Endodermal cell (in vitro differentiated cells): Measurements from ENCODE around the gene CNGA4. TPM values are rescaled to one million over a fixed set of nuclear protein-coding genes. Genes with fewer than 3 reads are reported as not detected.

Source experiments
- DNase-seq: peaks from one replicate; pipeline ENCODE4 v3.0.0-alpha.2; 2017
- H3K27ac ChIP-seq: 2 replicates; pipeline ENCODE4 v1.5.1; 2013; ENCODE audit warnings: mild to moderate bottlenecking, low read depth, low read length, moderate library complexity
- H3K27me3 ChIP-seq: 2 replicates; pipeline ENCODE4 v1.6.1; 2013; ENCODE audit warnings: mild to moderate bottlenecking, low read length, moderate library complexity; ENCODE audit not compliant: insufficient read depth, control insufficient read depth, poor library complexity, severe bottlenecking
- H3K36me3 ChIP-seq: 2 replicates; pipeline ENCODE4 v1.7.0; 2013; ENCODE audit warnings: mild to moderate bottlenecking, low read length, moderate library complexity; ENCODE audit not compliant: control insufficient read depth, insufficient read depth
- H3K4me1 ChIP-seq: one replicate; pipeline ENCODE4 v1.7.0; 2013; ENCODE audit warnings: low read length; ENCODE audit not compliant: control insufficient read depth, insufficient read depth
- H3K4me3 ChIP-seq: 2 replicates; pipeline ENCODE4 v1.5.1; 2013; ENCODE audit warnings: mild to moderate bottlenecking, low read length, moderate library complexity
- H3K9ac ChIP-seq: 2 replicates; pipeline ENCODE4 v1.6.1; 2013; ENCODE audit warnings: mild to moderate bottlenecking, low read length, moderate library complexity; ENCODE audit not compliant: poor library complexity, severe bottlenecking; ENCODE audit errors: extremely low read depth
- H3K9me3 ChIP-seq: 2 replicates; pipeline ENCODE4 v1.6.1; 2013; ENCODE audit warnings: mild to moderate bottlenecking, low read length, moderate library complexity; ENCODE audit not compliant: control insufficient read depth
- H3K27ac Mint-ChIP-seq: 2 replicates; pipeline ENCODE4 v1.8.0; 2020; ENCODE audit warnings: mixed read lengths
- H3K27me3 Mint-ChIP-seq: 2 replicates; pipeline ENCODE4 v1.8.0; 2021; ENCODE audit warnings: mild to moderate bottlenecking, mixed read lengths; ENCODE audit not compliant: insufficient read depth
- H3K36me3 Mint-ChIP-seq: 2 replicates; pipeline ENCODE4 v1.8.0; 2020; ENCODE audit warnings: low read depth, mixed read lengths
- H3K4me1 Mint-ChIP-seq: 2 replicates; pipeline ENCODE4 v1.8.0; 2020; ENCODE audit warnings: mixed read lengths
- H3K4me3 Mint-ChIP-seq: 2 replicates; pipeline ENCODE4 v1.8.0; 2020; ENCODE audit warnings: mild to moderate bottlenecking, moderate library complexity, mixed read lengths
- H3K9me3 Mint-ChIP-seq: 2 replicates; pipeline ENCODE4 v1.8.0; 2020; ENCODE audit warnings: mild to moderate bottlenecking, mixed read lengths
- WGBS, 2 experiments: methylation state at CpG; one replicate each; pipeline versions ENCODE4 v1.1.5 to v1.1.7; 2013; ENCODE audit warnings: missing lambda C conversion rate in 2 of 2, mixed read lengths in 1 of 2; ENCODE audit not compliant: insufficient coverage in 1 of 2, insufficient read length in 1 of 2; 5-methylcytosine and 5-hydroxymethylcytosine counted together
- total RNA-seq, 2 donors: library from RNA; stranded (reverse); fragmentation: NEBNext Ultra II Directional in 1 of 2; extraction: Animal tissue kit (Norgen Biotek cat#: 25700) in 1 of 2; gene quantifications; 2 replicates in 1 of 2; 3 replicates in 1 of 2; pipeline ENCODE4 v1.2.1, GENCODE V29; 2021
- TF ChIP-seq, protein P1 (sequence below): fragments of 200-600 bp; sonication (generic); conservative IDR thresholded peaks from 2 replicates; pipeline ENCODE4 v1.5.0; 2021; ENCODE audit warnings: antibody characterized with exemption, mild to moderate bottlenecking

The CNGA4 gene
- total RNA-seq, 2 donors from 2014 or later: 1.7 to 4.3 TPM

DNA sequence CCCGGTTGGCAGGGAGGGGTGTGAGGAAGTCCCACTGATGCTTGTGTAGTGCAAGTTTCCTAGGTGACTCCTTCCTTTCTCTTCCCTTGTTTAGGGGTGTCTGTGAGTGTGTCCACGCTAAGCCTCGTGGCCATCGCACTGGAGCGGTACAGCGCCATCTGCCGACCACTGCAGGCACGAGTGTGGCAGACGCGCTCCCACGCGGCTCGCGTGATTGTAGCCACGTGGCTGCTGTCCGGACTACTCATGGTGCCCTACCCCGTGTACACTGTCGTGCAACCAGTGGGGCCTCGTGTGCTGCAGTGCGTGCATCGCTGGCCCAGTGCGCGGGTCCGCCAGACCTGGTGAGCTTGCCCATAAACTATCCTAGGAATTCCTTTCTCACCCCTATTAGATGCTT is 31.1 kb downstream of the CNGA4 start:
- 93 to 97% methylated on average over 21 to 24 of the region's 24 CpGs for WGBS, 2 experiments
- H3K4me1 ChIP-seq: peaks cover 20% of the 10 kb centered on the region
- Mint-ChIP-seq H3K4me1 (peaks cover 41% of the 10 kb centered on the region), H3K27ac (no peak overlapping the region), H3K36me3 (peaks cover 44% of the 10 kb centered on the region), H3K4me3 (no peak overlapping the region), H3K27me3 (no peaks in the 10 kb centered on the region), H3K9me3 (peaks cover 7% of the 10 kb centered on the region)
- no peak overlapping the region for H3K9ac ChIP-seq
- H3K27ac ChIP-seq: no peak overlapping the region
- TF ChIP-seq, protein P1, sequence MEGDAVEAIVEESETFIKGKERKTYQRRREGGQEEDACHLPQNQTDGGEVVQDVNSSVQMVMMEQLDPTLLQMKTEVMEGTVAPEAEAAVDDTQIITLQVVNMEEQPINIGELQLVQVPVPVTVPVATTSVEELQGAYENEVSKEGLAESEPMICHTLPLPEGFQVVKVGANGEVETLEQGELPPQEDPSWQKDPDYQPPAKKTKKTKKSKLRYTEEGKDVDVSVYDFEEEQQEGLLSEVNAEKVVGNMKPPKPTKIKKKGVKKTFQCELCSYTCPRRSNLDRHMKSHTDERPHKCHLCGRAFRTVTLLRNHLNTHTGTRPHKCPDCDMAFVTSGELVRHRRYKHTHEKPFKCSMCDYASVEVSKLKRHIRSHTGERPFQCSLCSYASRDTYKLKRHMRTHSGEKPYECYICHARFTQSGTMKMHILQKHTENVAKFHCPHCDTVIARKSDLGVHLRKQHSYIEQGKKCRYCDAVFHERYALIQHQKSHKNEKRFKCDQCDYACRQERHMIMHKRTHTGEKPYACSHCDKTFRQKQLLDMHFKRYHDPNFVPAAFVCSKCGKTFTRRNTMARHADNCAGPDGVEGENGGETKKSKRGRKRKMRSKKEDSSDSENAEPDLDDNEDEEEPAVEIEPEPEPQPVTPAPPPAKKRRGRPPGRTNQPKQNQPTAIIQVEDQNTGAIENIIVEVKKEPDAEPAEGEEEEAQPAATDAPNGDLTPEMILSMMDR: peak; percentile 60
- peaks cover 5% of the 10 kb centered on the region for H3K9me3 ChIP-seq
- H3K27me3 ChIP-seq: no peaks in the 10 kb centered on the region
- peaks cover 52% of the 10 kb centered on the region for H3K36me3 ChIP-seq
- DNase-seq: peak; percentile 64
- no peak overlapping the region for H3K4me3 ChIP-seq

- Histone ChIP-seq H3K36me3 (peaks cover 45% of the 10 kb centered on the region), H3K27me3 (no peaks in the 10 kb centered on the region), H3K4me3 (no peak overlapping the region), H3K9ac (no peak overlapping the region), H3K9me3 (peaks cover 12% of the 10 kb centered on the region), H3K4me1 (peaks cover 18% of the 10 kb centered on the region), H3K27ac (no peak overlapping the region)
- H3K4me3 Mint-ChIP-seq: peak overlapping the region; percentile 7
- no peaks in the 10 kb centered on the region for H3K27me3 Mint-ChIP-seq
- TF ChIP-seq, protein P1: no peak
- WGBS, 2 experiments: 95 to 97% methylated on average over 28 to 41 of the region's 41 CpGs
- peaks cover 51% of the 10 kb centered on the region for H3K36me3 Mint-ChIP-seq
- H3K4me1 Mint-ChIP-seq: peaks cover 35% of the 10 kb centered on the region
- peaks cover 13% of the 10 kb centered on the region for H3K9me3 Mint-ChIP-seq
- H3K27ac Mint-ChIP-seq: no peak overlapping the region
- DNase-seq: peak; percentile 38
Observed at GRCh38 chr11:6270584-6271246, 31.8 kb downstream of the CNGA4 start.

DNA sequence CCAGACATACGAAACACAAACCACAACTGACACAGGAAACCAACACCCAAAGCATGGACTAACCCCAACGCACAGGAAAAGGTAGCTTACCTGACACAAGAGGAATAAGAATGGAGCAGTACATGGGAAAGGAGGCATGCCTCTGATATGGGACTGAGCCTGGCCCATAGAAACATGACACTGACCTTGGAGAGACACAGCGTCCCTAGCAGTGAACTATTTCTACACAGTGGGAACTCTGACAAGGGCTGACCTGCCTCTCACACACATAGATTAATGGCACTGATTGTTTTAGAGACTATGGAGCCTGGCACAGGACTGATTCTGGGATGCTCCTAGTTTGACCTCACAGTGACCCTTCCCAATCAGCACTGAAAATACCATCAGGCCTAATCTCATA is 32.7 kb downstream of the CNGA4 start:
- H3K27me3 Mint-ChIP-seq: no peaks in the 10 kb centered on the region
- no peak overlapping the region for H3K27ac ChIP-seq
- peaks cover 14% of the 10 kb centered on the region for H3K4me1 ChIP-seq
- TF ChIP-seq, protein P1: no peak
- no peak overlapping the region for H3K9ac ChIP-seq
- peaks cover 21% of the 10 kb centered on the region for H3K9me3 ChIP-seq
- WGBS, 2 experiments: 80 to 90% methylated on average over 1 to 3 of the region's 3 CpGs
- peaks cover 56% of the 10 kb centered on the region for H3K36me3 Mint-ChIP-seq
- DNase-seq: no peak
- H3K27me3 ChIP-seq: no peaks in the 10 kb centered on the region
- H3K4me1 Mint-ChIP-seq: peaks cover 30% of the 10 kb centered on the region
- H3K4me3 Mint-ChIP-seq: no peak overlapping the region
- H3K36me3 ChIP-seq: peaks cover 41% of the 10 kb centered on the region
- H3K27ac Mint-ChIP-seq: no peak overlapping the region
- H3K9me3 Mint-ChIP-seq: peaks cover 22% of the 10 kb centered on the region
- no peak overlapping the region for H3K4me3 ChIP-seq
